ENCODE data around the gene RYR2. TPM values are rescaled to one million over a fixed set of nuclear protein-coding genes. Genes with fewer than 3 reads are reported as not detected.

The RYR2 gene
- total RNA-seq, 1 experiment from 2014 or later, result 3.4 TPM

DNA sequence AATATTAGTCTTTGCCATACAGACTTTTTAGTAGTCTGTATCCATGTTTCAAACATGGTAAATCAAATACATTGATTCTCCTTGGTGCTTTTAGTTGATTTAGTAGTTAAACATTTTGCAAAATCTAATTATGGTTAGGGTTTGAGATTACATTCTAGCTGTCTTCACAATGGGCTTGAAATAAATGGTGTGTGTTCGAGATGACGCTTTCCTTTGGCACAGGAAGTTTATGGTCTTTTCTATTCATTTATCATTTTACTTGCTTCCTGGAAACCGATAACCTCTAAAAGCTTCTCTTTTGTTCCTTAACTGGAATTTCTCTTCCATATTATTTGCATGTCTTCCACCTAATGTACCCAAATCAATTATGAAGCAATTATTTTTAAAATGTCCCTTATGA lies 810.4 kb downstream of the RYR2 start:
- Histone ChIP-seq H3K14ac (ENCODE audit: insufficient read depth, low read length) (no peak overlapping the region), H3K23ac (ENCODE audit: insufficient read length, low read depth, low read length) (no peak overlapping the region), H2BK20ac (ENCODE audit: low read depth, low read length, poor library complexity, severe bottlenecking) (no peak overlapping the region), H3K18ac (ENCODE audit: insufficient read length, low read depth, low read length) (no peak overlapping the region), H3K56ac (ENCODE audit: insufficient read length, low read depth, low read length) (no peak overlapping the region), H3K27ac (ENCODE audit: insufficient read length, low read depth, low read length) (no peak overlapping the region), H3K4me2 (ENCODE audit: insufficient read depth, insufficient read length, low read length) (no peak overlapping the region), H2AFZ (ENCODE audit: low read length) (no peak overlapping the region), H3K9me3 (ENCODE audit: control insufficient read depth, low read depth, low read length) (no peaks in the 10 kb centered on the region), H3K79me1 (ENCODE audit: insufficient read depth, low read depth, low read length, poor library complexity, severe bottlenecking) (no peaks in the 10 kb centered on the region), H4K91ac (ENCODE audit: insufficient read length, low read depth, low read length) (no peak overlapping the region), H3K27me3 (ENCODE audit: insufficient read depth, low read length) (no peaks in the 10 kb centered on the region), H3T11ph (ENCODE audit: low read length) (no peak overlapping the region), H4K5ac (ENCODE audit: insufficient read length, low read depth, low read length) (no peak overlapping the region), H2BK15ac (ENCODE audit: low read depth, low read length) (no peak overlapping the region), H3K23me2 (ENCODE audit: insufficient read length, low read depth, low read length, poor library complexity, severe bottlenecking) (no peaks in the 10 kb centered on the region), H3K79me2 (ENCODE audit: insufficient read depth, low read length) (no peaks in the 10 kb centered on the region), H4K8ac (replicated peaks; ENCODE audit: insufficient read length, low read depth, low read length) (no peak overlapping the region), H4K20me1 (ENCODE audit: control insufficient read depth, insufficient read depth, insufficient read length) (no peaks in the 10 kb centered on the region), H3K4me1 (ENCODE audit: insufficient read depth, low read length) (no peaks in the 10 kb centered on the region), H3K4ac (ENCODE audit: low read depth, low read length) (no peak overlapping the region), H2AK5ac (ENCODE audit: insufficient read length, low read length) (no peak overlapping the region), H2BK12ac (ENCODE audit: insufficient read length, low read depth, low read length) (no peak overlapping the region), H3K9ac (ENCODE audit: extremely low read depth, insufficient read length, low read length) (no peak overlapping the region), H2BK120ac (ENCODE audit: low read depth, low read length, poor library complexity, severe bottlenecking) (no peak overlapping the region), H2BK5ac (ENCODE audit: insufficient read length, low read length) (no peak overlapping the region)
- no CpG with 5 or more reads among the region's 3 CpGs for WGBS (ENCODE audit: extremely low coverage, insufficient read length, low lambda C conversion rate)
- Mint-ChIP-seq H3K36me3 (ENCODE audit: insufficient read depth in 1 of 3, low read depth in 3 of 3) (peaks cover 2 to 5% (median 3%) of the 10 kb centered on the region in 3 experiments; a peak in 4 of 7 replicates), H3K4me3 (no peak overlapping the region), H3K27ac (no peak overlapping the region), H3K27me3 (ENCODE audit: low read depth) (no peaks in the 10 kb centered on the region), H3K4me1 (peaks cover 8 to 10% of the 10 kb centered on the region in 2 experiments; a peak in 2 of 4 replicates), H3K9me3 (peaks cover 0 to 2% of the 10 kb centered on the region in 2 experiments; a peak in 1 of 5 replicates)
- TF ChIP-seq, protein P1, sequence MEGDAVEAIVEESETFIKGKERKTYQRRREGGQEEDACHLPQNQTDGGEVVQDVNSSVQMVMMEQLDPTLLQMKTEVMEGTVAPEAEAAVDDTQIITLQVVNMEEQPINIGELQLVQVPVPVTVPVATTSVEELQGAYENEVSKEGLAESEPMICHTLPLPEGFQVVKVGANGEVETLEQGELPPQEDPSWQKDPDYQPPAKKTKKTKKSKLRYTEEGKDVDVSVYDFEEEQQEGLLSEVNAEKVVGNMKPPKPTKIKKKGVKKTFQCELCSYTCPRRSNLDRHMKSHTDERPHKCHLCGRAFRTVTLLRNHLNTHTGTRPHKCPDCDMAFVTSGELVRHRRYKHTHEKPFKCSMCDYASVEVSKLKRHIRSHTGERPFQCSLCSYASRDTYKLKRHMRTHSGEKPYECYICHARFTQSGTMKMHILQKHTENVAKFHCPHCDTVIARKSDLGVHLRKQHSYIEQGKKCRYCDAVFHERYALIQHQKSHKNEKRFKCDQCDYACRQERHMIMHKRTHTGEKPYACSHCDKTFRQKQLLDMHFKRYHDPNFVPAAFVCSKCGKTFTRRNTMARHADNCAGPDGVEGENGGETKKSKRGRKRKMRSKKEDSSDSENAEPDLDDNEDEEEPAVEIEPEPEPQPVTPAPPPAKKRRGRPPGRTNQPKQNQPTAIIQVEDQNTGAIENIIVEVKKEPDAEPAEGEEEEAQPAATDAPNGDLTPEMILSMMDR (conservative IDR thresholded peaks at IDR 0.05), result no peak
- no peak for DNase-seq
